IgD-negative memory B cell (primary cell): Measurements from ENCODE around the gene AZI2. TPM values are rescaled to one million over a fixed set of nuclear protein-coding genes. Genes with fewer than 3 reads are reported as not detected.

Source experiments
- H3K27ac Mint-ChIP-seq, 3 donors: one replicate each; pipeline ENCODE4 v1.8.0; 2020 to 2022; ENCODE audit warnings: mild to moderate bottlenecking in 3 of 3, mixed read lengths in 3 of 3, moderate library complexity in 1 of 3
- H3K27me3 Mint-ChIP-seq: one replicate; pipeline ENCODE4 v1.8.0; 2021; ENCODE audit warnings: mixed read lengths
- H3K36me3 Mint-ChIP-seq: one replicate; pipeline ENCODE4 v1.8.0; 2020; ENCODE audit warnings: mild to moderate bottlenecking, mixed read lengths
- H3K4me1 Mint-ChIP-seq, 3 donors: one replicate each; pipeline ENCODE4 v1.8.0; 2020 to 2022; ENCODE audit warnings: mixed read lengths in 3 of 3, mild to moderate bottlenecking in 1 of 3
- H3K4me3 Mint-ChIP-seq, 4 donors: one replicate each; pipeline ENCODE4 v1.8.0; 2020 to 2022; ENCODE audit warnings: mild to moderate bottlenecking in 4 of 4, mixed read lengths in 4 of 4, moderate library complexity in 3 of 4
- H3K9me3 Mint-ChIP-seq, 3 donors: one replicate each; pipeline ENCODE4 v1.8.0; 2020 to 2021; ENCODE audit warnings: mixed read lengths in 3 of 3, mild to moderate bottlenecking in 1 of 3
- polyA plus RNA-seq: library from polyadenylated mRNA; unstranded; fragments of 300-500 nt; fragmentation: Illumina TruSeq; gene quantifications from one replicate; pipeline ENCODE4 v1.2.3, GENCODE V29; 2021

The AZI2 gene
- polyA plus RNA-seq, 1 donor from 2014 or later, result 19.7 TPM

- no peak overlapping the region for H3K4me3 Mint-ChIP-seq
These were observed 22.1 kb downstream of the AZI2 start for GRCh38 chr3:28326458-28326926.

GRCh38 chr3:28322464-28322863 is 26.2 kb downstream of the AZI2 start:
- H3K27ac Mint-ChIP-seq, result no peak overlapping the region
- peaks cover 0 to 2% (median 1%) of the 10 kb centered on the region in 3 donors for H3K4me1 Mint-ChIP-seq
- no peaks in the 10 kb centered on the region for H3K9me3 Mint-ChIP-seq
- H3K27me3 Mint-ChIP-seq, result no peaks in the 10 kb centered on the region
- H3K36me3 Mint-ChIP-seq, result peaks cover 4% of the 10 kb centered on the region
- H3K4me3 Mint-ChIP-seq, result no peak overlapping the region

More at GRCh38 chr3:28326458-28326926, 22.1 kb downstream of the AZI2 start:
- H3K27me3 Mint-ChIP-seq, result no peaks in the 10 kb centered on the region
- peaks cover 0 to 2% (median 0%) of the 10 kb centered on the region in 3 donors for H3K4me1 Mint-ChIP-seq
- peaks cover 2% of the 10 kb centered on the region for H3K36me3 Mint-ChIP-seq
- H3K9me3 Mint-ChIP-seq, result no peaks in the 10 kb centered on the region
- H3K27ac Mint-ChIP-seq, result no peak overlapping the region

- Mint-ChIP-seq H3K36me3 (peaks cover 4% of the 10 kb centered on the region), H3K4me1 (peaks cover 0 to 1% (median 0%) of the 10 kb centered on the region in 3 donors), H3K4me3 (no peak overlapping the region), H3K9me3 (no peaks in the 10 kb centered on the region), H3K27ac (no peak overlapping the region), H3K27me3 (no peaks in the 10 kb centered on the region)
These were observed 27.6 kb downstream of the AZI2 start for GRCh38 chr3:28320981-28321380.

GRCh38 chr3:28317438-28318022 is 31.1 kb downstream of the AZI2 start:
- Mint-ChIP-seq H3K9me3 (no peaks in the 10 kb centered on the region), H3K27me3 (no peaks in the 10 kb centered on the region), H3K4me1 (peaks cover 0 to 1% (median 1%) of the 10 kb centered on the region in 3 donors), H3K4me3 (no peak overlapping the region), H3K27ac (no peak overlapping the region), H3K36me3 (peaks cover 2% of the 10 kb centered on the region)

GRCh38 chr3:28316226-28316625 is 32.4 kb downstream of the AZI2 start:
- H3K36me3 Mint-ChIP-seq, result peaks cover 2% of the 10 kb centered on the region
- no peak overlapping the region for H3K27ac Mint-ChIP-seq
- no peaks in the 10 kb centered on the region for H3K9me3 Mint-ChIP-seq
- peaks cover 0 to 1% (median 1%) of the 10 kb centered on the region in 3 donors for H3K4me1 Mint-ChIP-seq
- no peak overlapping the region for H3K4me3 Mint-ChIP-seq
- no peaks in the 10 kb centered on the region for H3K27me3 Mint-ChIP-seq

GRCh38 chr3:28315711-28316110 is 32.9 kb downstream of the AZI2 start:
- H3K27ac Mint-ChIP-seq, result no peak overlapping the region
- H3K9me3 Mint-ChIP-seq, result no peaks in the 10 kb centered on the region
- H3K27me3 Mint-ChIP-seq, result no peaks in the 10 kb centered on the region
- H3K4me3 Mint-ChIP-seq, result no peak overlapping the region
- H3K4me1 Mint-ChIP-seq, result peaks cover 0 to 1% (median 1%) of the 10 kb centered on the region in 3 donors
- H3K36me3 Mint-ChIP-seq, result peaks cover 2% of the 10 kb centered on the region

- no peak overlapping the region for H3K27ac Mint-ChIP-seq
- H3K27me3 Mint-ChIP-seq, result no peaks in the 10 kb centered on the region
- H3K4me1 Mint-ChIP-seq, result peaks cover 0 to 4% (median 1%) of the 10 kb centered on the region in 3 donors
- no peaks in the 10 kb centered on the region for H3K9me3 Mint-ChIP-seq
- H3K4me3 Mint-ChIP-seq, result no peak overlapping the region
- H3K36me3 Mint-ChIP-seq, result peaks cover 4% of the 10 kb centered on the region
These were observed 40.4 kb downstream of the AZI2 start for GRCh38 chr3:28308196-28308595.

- Mint-ChIP-seq H3K27ac (no peak overlapping the region), H3K9me3 (no peaks in the 10 kb centered on the region), H3K27me3 (no peaks in the 10 kb centered on the region), H3K4me3 (no peak overlapping the region), H3K36me3 (peaks cover 4% of the 10 kb centered on the region), H3K4me1 (peaks cover 0 to 1% (median 0%) of the 10 kb centered on the region in 3 donors)
These were observed 46.9 kb downstream of the AZI2 start for GRCh38 chr3:28301688-28302087.

- no peak overlapping the region for H3K27ac Mint-ChIP-seq
- H3K36me3 Mint-ChIP-seq, result peaks cover 1% of the 10 kb centered on the region
- H3K4me3 Mint-ChIP-seq, result no peak overlapping the region
- H3K27me3 Mint-ChIP-seq, result no peaks in the 10 kb centered on the region
- no peaks in the 10 kb centered on the region for H3K9me3 Mint-ChIP-seq
- peaks cover 0 to 2% (median under 1%) of the 10 kb centered on the region in 3 donors for H3K4me1 Mint-ChIP-seq
These were observed 48.2 kb downstream of the AZI2 start for GRCh38 chr3:28300345-28300962.

GRCh38 chr3:28299705-28300104 is 48.9 kb downstream of the AZI2 start:
- Mint-ChIP-seq H3K36me3 (peaks cover 2% of the 10 kb centered on the region), H3K4me3 (no peak overlapping the region), H3K4me1 (peaks cover 0 to 2% (median 2%) of the 10 kb centered on the region in 3 donors), H3K27ac (no peak overlapping the region), H3K9me3 (no peaks in the 10 kb centered on the region), H3K27me3 (no peaks in the 10 kb centered on the region)

- H3K27ac Mint-ChIP-seq, result no peak overlapping the region
- H3K4me1 Mint-ChIP-seq, result peaks cover 2 to 5% (median 2%) of the 10 kb centered on the region in 3 donors
- peaks cover 2% of the 10 kb centered on the region for H3K36me3 Mint-ChIP-seq
- H3K9me3 Mint-ChIP-seq, result peaks cover 0 to under 1% (median 0%) of the 10 kb centered on the region in 3 donors
- no peaks in the 10 kb centered on the region for H3K27me3 Mint-ChIP-seq
- H3K4me3 Mint-ChIP-seq, result no peak overlapping the region
These were observed 52.6 kb downstream of the AZI2 start for GRCh38 chr3:28295898-28296490.

GRCh38 chr3:28294667-28295413 is 53.8 kb downstream of the AZI2 start:
- Mint-ChIP-seq H3K4me3 (peak overlapping the region in 1 of 4 donors; percentile 5), H3K27me3 (no peaks in the 10 kb centered on the region), H3K4me1 (peaks cover 2 to 5% (median 2%) of the 10 kb centered on the region in 3 donors), H3K36me3 (peaks cover 10% of the 10 kb centered on the region), H3K27ac (peak overlapping the region in 1 of 3 donors; percentile 28), H3K9me3 (peaks cover 0 to 3% (median 3%) of the 10 kb centered on the region in 3 donors)

GRCh38 chr3:28292622-28293021 is 56.0 kb downstream of the AZI2 start:
- Mint-ChIP-seq H3K27ac (no peak overlapping the region), H3K36me3 (peaks cover 12% of the 10 kb centered on the region), H3K9me3 (peaks cover 0 to 3% (median 3%) of the 10 kb centered on the region in 3 donors), H3K4me1 (peaks cover 2 to 5% (median 2%) of the 10 kb centered on the region in 3 donors), H3K27me3 (no peaks in the 10 kb centered on the region), H3K4me3 (no peak overlapping the region)

GRCh38 chr3:28291577-28291976 is 57.0 kb downstream of the AZI2 start:
- no peak overlapping the region for H3K4me3 Mint-ChIP-seq
- H3K9me3 Mint-ChIP-seq, result peaks cover 0 to 3% (median 3%) of the 10 kb centered on the region in 3 donors
- peaks cover 12% of the 10 kb centered on the region for H3K36me3 Mint-ChIP-seq
- H3K27ac Mint-ChIP-seq, result no peak overlapping the region
- H3K4me1 Mint-ChIP-seq, result peaks cover 3 to 11% (median 5%) of the 10 kb centered on the region in 3 donors
- H3K27me3 Mint-ChIP-seq, result no peaks in the 10 kb centered on the region

GRCh38 chr3:28290863-28291300 is 57.7 kb downstream of the AZI2 start:
- Mint-ChIP-seq H3K4me1 (peaks cover 2 to 13% (median 5%) of the 10 kb centered on the region in 3 donors), H3K27ac (no peak overlapping the region), H3K9me3 (peaks cover 0 to 3% (median 3%) of the 10 kb centered on the region in 3 donors)

More at GRCh38 chr3:28290863-28291300, 57.7 kb downstream of the AZI2 start:
- no peak overlapping the region for H3K4me3 Mint-ChIP-seq
- H3K36me3 Mint-ChIP-seq, result peaks cover 12% of the 10 kb centered on the region
- no peaks in the 10 kb centered on the region for H3K27me3 Mint-ChIP-seq
